IPS-20b (cell line): ENCODE data around the gene FADS1.

Experiments used
- H3K27ac ChIP-seq: one replicate; pipeline ENCODE4 v1.5.1; 2013; ENCODE audit warnings: low read length
- H3K27me3 ChIP-seq: 2 replicates; pipeline ENCODE4 v1.6.1; 2013; ENCODE audit warnings: mild to moderate bottlenecking, low read length, inconsistent platforms; ENCODE audit not compliant: insufficient read depth
- H3K36me3 ChIP-seq: 2 replicates; pipeline ENCODE4 v1.6.1; 2013; ENCODE audit warnings: low read depth, mild to moderate bottlenecking, inconsistent platforms, low read length, moderate library complexity; ENCODE audit not compliant: insufficient read depth
- H3K4me1 ChIP-seq: 2 replicates; pipeline ENCODE4 v1.6.1; 2013; ENCODE audit warnings: mild to moderate bottlenecking, control low read depth, inconsistent platforms, low read length, moderate library complexity; ENCODE audit not compliant: insufficient read depth
- H3K4me3 ChIP-seq: 2 replicates; pipeline ENCODE4 v1.5.1; 2013; ENCODE audit warnings: mild to moderate bottlenecking, low read length, inconsistent platforms
- H3K9ac ChIP-seq: 2 replicates; pipeline ENCODE4 v1.6.1; 2013; ENCODE audit warnings: low read depth, mild to moderate bottlenecking, inconsistent platforms, low read length, moderate library complexity
- H3K9me3 ChIP-seq: 2 replicates; pipeline ENCODE4 v1.6.1; 2013; ENCODE audit warnings: mild to moderate bottlenecking, low read depth, low read length, inconsistent platforms; ENCODE audit not compliant: insufficient read depth

Gene FADS1

GRCh38 chr11:61769169-61769920, 47.5 kb downstream of the FADS1 start:
- Histone ChIP-seq H3K9me3 (no peaks in the 10 kb centered on the region), H3K27me3 (no peaks in the 10 kb centered on the region), H3K27ac (no peak overlapping the region), H3K36me3 (no peaks in the 10 kb centered on the region), H3K4me1 (peaks cover 7% of the 10 kb centered on the region; the same call in 1 of the 2 replicates), H3K4me3 (no peak overlapping the region), H3K9ac (no peak overlapping the region)

GRCh38 chr11:61768376-61769076, 48.3 kb downstream of the FADS1 start:
- H3K27me3 ChIP-seq = no peaks in the 10 kb centered on the region
- H3K27ac ChIP-seq = no peak overlapping the region
- no peak overlapping the region for H3K4me3 ChIP-seq
- H3K36me3 ChIP-seq = no peaks in the 10 kb centered on the region
- H3K9ac ChIP-seq = no peak overlapping the region
- peaks cover 7% of the 10 kb centered on the region; the same call in 1 of the 2 replicates for H3K4me1 ChIP-seq
- no peaks in the 10 kb centered on the region for H3K9me3 ChIP-seq

- Histone ChIP-seq H3K27me3 (no peaks in the 10 kb centered on the region), H3K9ac (no peak overlapping the region), H3K4me1 (no peaks in the 10 kb centered on the region; the same call in 1 of the 2 replicates)
Measured at GRCh38 chr11:61766353-61766841, 50.4 kb downstream of the FADS1 start.

GRCh38 chr11:61765550-61766253, 51.1 kb downstream of the FADS1 start:
- Histone ChIP-seq H3K27me3 (no peaks in the 10 kb centered on the region), H3K36me3 (no peaks in the 10 kb centered on the region), H3K27ac (no peak overlapping the region), H3K9ac (no peak overlapping the region), H3K9me3 (no peaks in the 10 kb centered on the region), H3K4me1 (no peaks in the 10 kb centered on the region; the same call in 1 of the 2 replicates), H3K4me3 (no peak overlapping the region)

More at GRCh38 chr11:61766353-61766841, 50.4 kb downstream of the FADS1 start:
- H3K36me3 ChIP-seq = no peaks in the 10 kb centered on the region
- no peak overlapping the region for H3K4me3 ChIP-seq
- no peaks in the 10 kb centered on the region for H3K9me3 ChIP-seq
- H3K27ac ChIP-seq = no peak overlapping the region

- Histone ChIP-seq H3K9ac (no peak overlapping the region), H3K9me3 (no peaks in the 10 kb centered on the region), H3K27ac (no peak overlapping the region), H3K4me3 (no peak overlapping the region), H3K36me3 (no peaks in the 10 kb centered on the region), H3K27me3 (no peaks in the 10 kb centered on the region), H3K4me1 (no peaks in the 10 kb centered on the region; the same call in 1 of the 2 replicates)
Measured at GRCh38 chr11:61764606-61765260, 52.1 kb downstream of the FADS1 start.

- no peaks in the 10 kb centered on the region for H3K36me3 ChIP-seq
- no peaks in the 10 kb centered on the region; the same call in 1 of the 2 replicates for H3K4me1 ChIP-seq
- no peaks in the 10 kb centered on the region for H3K9me3 ChIP-seq
- H3K27ac ChIP-seq = no peak overlapping the region
- H3K27me3 ChIP-seq = no peaks in the 10 kb centered on the region
- no peak overlapping the region for H3K9ac ChIP-seq
- no peak overlapping the region for H3K4me3 ChIP-seq
Measured at GRCh38 chr11:61763930-61764605, 52.7 kb downstream of the FADS1 start.

- Histone ChIP-seq H3K9me3 (no peaks in the 10 kb centered on the region), H3K4me1 (no peaks in the 10 kb centered on the region; the same call in 1 of the 2 replicates), H3K27ac (no peak overlapping the region), H3K36me3 (no peaks in the 10 kb centered on the region), H3K9ac (no peak overlapping the region), H3K4me3 (no peak overlapping the region), H3K27me3 (no peaks in the 10 kb centered on the region)
Measured at GRCh38 chr11:61762798-61763197, 54.0 kb downstream of the FADS1 start.

- H3K27ac ChIP-seq = no peak overlapping the region
- H3K27me3 ChIP-seq = no peaks in the 10 kb centered on the region
- H3K4me3 ChIP-seq = no peak overlapping the region
- no peaks in the 10 kb centered on the region for H3K36me3 ChIP-seq
- no peak overlapping the region for H3K9ac ChIP-seq
- H3K9me3 ChIP-seq = no peaks in the 10 kb centered on the region
- no peaks in the 10 kb centered on the region; the same call in 1 of the 2 replicates for H3K4me1 ChIP-seq
Measured at GRCh38 chr11:61762223-61762615, 54.6 kb downstream of the FADS1 start.

GRCh38 chr11:61761440-61762222, 55.2 kb downstream of the FADS1 start:
- Histone ChIP-seq H3K4me3 (no peak overlapping the region), H3K9me3 (no peaks in the 10 kb centered on the region), H3K4me1 (peaks cover 2% of the 10 kb centered on the region; the same call in 1 of the 2 replicates), H3K27me3 (no peaks in the 10 kb centered on the region), H3K36me3 (no peaks in the 10 kb centered on the region), H3K9ac (no peak overlapping the region), H3K27ac (no peak overlapping the region)

GRCh38 chr11:61760946-61761345, 55.9 kb downstream of the FADS1 start:
- Histone ChIP-seq H3K4me1 (peaks cover 8% of the 10 kb centered on the region; the same call in 1 of the 2 replicates), H3K9ac (no peak overlapping the region), H3K27ac (no peak overlapping the region), H3K27me3 (no peaks in the 10 kb centered on the region), H3K36me3 (no peaks in the 10 kb centered on the region), H3K4me3 (no peak overlapping the region), H3K9me3 (no peaks in the 10 kb centered on the region)
